Activated CD8-positive, alpha-beta memory T cell treated with anti-CD3 and anti-CD28 coated beads for 24 hours (primary cell): ENCODE data around the gene ANKMY1.
"Not testable (repeated sequence)": the region's sequence is repeated elsewhere in the genome, so short reads cannot be mapped to it uniquely, and the experiment has no call there.

Experiments
- DNase-seq: peaks from one replicate; pipeline ENCODE4 v3.0.0-alpha.2; 2020

ANKMY1 gene

GRCh38 chr2:240551288-240551687, 6.5 kb downstream of the ANKMY1 start:
- DNase-seq = no peak

DNA sequence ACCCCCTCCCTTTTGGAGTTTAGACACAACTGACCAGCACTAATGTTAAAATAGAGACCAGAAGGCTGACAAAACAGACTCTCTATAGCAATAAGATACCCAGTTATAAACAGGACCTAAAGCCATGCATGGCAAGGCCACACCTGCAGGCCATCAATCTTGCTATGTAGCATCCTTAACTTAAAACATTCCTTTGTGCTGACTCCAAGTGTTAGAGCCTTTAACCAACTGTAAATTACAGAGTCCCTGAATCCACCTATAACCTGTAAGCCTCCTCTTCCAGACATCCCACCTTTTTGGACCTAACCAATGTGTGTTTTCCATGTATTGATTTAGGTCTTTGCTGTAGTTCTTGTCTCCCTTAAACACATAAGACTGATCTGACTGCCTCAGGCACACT, 17.9 kb downstream of the ANKMY1 start:
- no peak for DNase-seq

DNA sequence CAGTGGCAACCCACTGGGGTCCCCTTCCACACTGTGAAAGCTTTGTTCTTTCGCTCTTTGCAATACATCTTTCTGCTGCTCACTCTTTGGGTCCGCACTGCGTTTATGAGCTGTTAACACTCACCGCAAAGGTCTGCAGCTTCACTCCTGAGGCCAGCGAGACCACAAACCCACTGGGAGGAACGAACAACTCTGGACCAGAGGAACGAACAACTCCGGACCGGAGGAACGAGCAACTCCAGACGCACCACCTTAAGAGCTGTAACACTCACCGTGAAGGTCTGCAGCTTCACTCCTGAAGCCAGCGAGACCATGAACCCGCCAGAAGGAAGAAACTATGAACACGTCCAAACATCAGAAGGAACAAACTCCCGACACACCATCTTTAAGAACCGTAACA, 18.7 kb downstream of the ANKMY1 start:
- DNase-seq = not testable (repeated sequence)

DNA sequence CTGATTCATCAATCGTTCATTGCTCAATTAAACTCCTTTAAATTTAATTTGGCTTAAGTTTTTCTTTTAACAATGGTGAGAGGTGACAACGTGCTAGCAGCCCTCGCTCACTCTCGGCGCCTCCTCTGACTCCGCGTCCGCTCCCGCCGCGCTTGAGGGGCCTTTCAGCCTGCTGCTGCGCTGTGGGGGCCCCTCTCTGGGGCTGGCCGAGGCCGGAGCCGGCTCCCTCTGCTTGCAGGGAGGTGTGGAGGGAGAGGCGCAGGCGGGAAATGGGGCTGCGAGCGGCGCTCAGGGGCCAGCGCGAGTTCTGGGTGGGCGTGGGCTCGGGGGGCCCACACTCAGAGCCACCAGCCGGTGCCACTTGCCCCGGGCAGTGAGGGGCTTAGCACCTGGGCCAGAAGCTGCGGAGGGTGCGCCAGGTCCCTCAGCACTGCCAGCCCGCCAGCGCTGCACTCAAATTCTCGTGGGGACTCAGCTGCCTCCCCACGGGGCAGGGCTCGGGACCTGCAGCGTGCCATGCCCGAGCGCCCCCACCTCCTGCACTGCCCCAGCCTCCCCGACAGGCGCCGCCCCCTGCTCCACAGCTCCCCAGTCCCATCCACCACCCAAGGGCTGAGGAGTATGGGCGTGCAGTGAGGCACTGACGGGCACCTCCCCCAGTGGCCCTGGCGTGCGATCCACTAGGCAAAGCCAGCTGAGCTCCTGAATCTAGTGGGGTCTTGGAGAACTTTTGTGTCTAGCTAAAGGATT, 19.6 kb downstream of the ANKMY1 start:
- DNase-seq = no peak

DNA sequence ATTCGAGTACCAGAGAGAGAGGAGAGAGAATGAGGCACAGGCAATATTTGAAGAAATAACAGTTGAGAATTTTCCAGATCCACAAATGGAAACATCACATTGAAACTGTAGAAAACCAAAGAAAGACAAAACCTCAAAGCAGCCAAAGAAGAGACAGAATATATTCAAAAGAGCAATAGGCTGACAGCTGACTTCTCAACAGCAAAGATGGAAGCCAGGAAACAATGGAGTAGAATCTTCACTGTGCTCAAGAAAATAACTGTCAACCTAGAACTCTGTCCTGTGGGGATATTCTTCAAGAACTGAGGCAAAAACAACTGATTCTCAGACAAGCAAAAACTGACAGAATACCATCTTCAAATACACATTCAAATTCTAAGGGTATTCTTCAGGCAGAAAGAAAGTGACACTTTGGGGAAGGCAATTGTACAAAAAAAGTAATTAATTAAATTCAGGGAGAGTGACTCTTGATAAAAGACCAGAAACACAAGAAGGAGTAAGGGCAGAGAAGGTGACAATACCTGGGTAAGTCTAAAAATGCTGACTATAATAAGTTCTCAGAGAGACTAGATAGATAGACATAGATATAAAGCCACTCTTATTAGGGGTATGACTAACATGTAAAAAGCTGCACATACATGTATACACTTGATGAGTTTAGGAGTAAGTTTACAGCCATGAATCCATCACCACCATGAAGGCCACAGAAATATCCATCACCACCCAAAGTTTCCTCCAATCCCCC, 25.6 kb downstream of the ANKMY1 start:
- DNase-seq = no peak

GRCh38 chr2:240531038-240531437, 26.8 kb downstream of the ANKMY1 start:
- DNase-seq = no peak

DNA sequence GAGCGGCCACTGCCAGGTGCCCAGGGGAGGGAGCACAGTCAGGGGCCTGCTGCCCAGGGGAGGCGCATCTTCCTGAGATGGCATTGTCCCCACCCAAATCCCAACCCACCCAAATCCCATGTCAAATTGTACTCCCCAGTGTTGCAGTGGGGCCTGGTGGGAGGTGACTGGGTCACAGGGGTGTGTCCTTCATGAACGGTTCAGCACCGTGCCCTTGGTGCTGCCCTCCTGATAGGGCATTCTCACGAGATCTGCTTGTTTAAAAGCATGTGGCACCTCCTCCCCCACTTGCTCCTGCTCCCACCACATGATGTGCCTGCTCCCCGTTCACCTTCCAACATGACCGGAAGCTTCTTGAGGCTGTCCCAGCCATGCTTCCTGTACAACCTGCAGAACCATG, 27.6 kb downstream of the ANKMY1 start:
- DNase-seq = peak; percentile 19

- peak; percentile 40 for DNase-seq
Observed at GRCh38 chr2:240529344-240529999, 28.3 kb downstream of the ANKMY1 start.

DNA sequence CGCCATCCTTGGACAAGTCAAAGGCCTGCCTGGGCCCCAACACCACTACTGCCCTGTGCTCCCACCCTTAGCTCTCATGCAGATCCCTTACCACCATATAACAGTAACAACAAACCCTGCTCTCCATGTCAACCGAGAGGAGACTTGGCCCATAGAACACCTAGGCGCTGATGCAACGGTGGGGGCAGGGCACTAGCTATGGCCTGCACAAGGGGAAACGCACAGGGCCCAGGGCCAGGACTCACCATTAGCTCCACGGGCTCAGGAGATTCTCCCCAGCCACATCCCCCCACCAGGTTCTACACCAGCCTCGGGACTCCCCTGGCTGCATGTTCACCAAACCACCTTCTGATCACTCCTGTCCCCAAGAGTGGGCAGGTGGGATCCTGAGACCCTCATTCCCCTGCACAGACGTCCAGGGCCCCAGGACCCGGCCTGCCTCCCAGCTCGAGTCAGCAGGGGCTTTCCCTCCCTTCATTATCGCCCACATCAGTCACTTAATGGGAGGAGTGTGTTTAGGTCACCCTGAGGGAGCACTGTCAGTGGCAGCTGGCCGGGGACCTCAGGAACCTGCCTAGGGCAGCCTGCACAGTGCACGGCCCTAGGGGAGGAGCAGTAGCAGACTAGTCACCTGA, 29.3 kb downstream of the ANKMY1 start:
- peak; percentile 52 for DNase-seq

DNA sequence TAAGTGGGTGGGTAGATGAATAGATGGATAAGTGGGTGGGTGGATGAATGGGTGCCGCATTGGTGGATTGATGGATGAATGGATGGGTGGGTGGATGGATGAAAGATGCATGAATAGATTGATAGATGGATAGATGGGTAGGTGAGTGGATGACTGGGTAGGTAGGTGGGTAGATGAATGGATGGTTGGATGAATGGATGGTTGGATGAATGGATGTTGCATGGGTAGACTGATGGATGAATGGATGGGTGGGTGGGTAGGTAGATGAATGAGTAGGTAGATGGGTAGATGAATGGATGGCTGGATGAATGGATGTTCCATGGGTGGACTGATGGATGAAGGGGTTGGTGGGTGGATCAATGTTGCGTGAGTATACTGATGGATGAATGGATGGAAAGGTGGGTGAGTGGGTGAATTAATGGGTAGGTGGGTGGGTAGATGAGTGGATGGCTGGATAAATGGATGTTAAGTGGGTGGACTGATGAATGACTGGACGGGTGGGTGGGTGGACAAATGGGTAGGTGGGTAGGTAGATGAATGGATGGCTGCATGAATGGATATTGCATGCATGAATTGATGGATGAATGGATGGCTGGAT, 30.5 kb downstream of the ANKMY1 start:
- DNase-seq = no peak

GRCh38 chr2:240526521-240526920, 31.3 kb downstream of the ANKMY1 start:
- peak; percentile 28 for DNase-seq

GRCh38 chr2:240525802-240526201, 32.0 kb downstream of the ANKMY1 start:
- peak; percentile 48 for DNase-seq

DNA sequence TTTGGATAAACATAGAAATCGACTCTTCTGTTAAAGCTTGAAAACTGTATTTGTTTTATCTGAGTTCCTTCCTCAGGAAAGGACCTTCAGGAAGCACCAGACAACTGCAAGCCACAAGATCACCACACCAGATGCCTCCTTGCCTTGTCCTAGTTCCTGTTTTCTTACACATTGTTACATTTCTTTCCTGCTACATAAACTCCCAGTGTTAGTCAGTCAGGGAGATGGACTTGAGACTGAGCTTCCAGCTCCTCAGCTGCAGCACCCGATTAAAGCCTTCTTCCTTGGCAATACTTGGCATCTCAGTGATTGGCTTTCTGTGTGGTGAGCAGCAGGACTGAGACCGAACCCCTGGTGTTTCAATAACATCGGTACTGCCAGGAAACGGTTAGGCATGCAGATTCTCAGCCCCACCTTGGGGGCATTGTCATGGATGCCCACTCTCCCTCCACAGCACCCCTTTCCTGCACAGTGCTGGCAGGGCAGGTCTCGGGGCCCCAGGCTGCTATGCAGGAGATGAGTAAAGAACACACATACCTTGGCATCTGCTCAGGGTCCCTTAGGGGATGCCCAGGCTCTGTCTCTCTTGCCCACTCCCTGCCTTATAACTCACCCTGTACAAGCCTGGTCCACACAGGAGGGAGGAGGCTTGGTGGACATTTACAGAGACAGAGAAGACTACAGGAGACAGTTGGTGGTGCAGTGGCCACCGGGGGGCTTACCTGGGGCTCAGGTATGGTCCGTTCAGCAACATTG, 32.6 kb downstream of the ANKMY1 start:
- peak; percentile 24 for DNase-seq

DNA sequence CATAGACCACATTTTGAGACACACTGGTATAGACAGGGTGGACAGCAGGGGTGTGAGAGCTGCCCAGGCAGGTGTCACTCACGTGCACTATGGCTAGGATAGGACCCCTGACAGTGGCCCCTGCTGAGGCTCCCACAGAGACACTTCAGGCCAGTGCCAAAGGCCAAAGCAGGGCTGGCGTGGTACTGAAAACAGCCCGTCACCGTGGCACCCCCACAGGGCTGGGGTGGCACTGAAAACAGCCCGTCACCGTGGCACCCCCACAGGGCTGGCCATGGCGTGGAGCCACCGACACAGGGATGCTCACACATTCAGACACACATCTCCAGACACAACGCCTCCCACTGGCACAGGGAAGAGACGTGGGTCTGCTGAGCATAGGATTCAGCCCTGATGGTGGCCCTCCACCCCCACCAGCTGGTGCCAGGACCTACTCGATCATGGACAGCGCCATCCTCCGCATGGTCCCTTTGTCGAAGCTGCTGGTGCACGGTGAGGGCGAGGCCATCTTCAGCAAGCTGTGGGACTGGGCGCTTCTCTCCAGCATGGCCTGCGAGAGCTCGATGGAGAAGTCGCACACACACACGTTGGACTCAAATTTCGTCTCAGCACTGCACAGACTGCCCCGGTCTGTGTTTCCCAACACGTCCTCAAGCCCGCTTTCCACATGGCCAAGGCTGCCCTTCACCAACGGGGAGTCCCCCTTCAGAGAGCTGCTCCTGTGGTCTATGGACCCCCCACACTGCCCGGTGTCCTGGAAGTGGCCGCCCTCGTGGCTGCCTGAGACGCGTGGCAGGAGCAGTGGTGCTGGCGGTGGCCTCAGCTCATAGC, 34.1 kb downstream of the ANKMY1 start:
- peak; percentile 49 for DNase-seq

- no peak for DNase-seq
Observed at GRCh38 chr2:240522406-240522805, 35.4 kb downstream of the ANKMY1 start.

DNA sequence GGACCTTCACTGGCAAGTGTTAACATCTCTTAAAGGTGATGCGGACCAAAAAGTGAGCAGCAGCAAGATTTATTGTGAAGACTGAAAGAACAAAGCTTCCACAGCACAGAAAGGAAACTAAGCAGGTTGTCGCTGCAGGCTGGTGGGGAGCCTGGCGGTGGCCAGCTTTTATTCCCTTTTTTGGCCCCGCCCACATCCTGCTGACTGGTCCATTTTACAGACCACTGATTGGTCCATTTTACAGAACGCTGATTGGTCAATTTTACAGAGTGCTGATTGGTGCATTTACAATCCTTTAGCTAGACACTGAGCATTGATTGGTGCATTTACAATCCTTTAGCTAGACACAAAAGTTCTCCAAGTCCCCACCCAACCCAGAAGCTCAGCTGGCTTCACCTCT, 35.9 kb downstream of the ANKMY1 start:
- DNase-seq = peak; percentile 30

GRCh38 chr2:240520974-240521350, 36.8 kb downstream of the ANKMY1 start:
- DNase-seq = peak; percentile 49

DNA sequence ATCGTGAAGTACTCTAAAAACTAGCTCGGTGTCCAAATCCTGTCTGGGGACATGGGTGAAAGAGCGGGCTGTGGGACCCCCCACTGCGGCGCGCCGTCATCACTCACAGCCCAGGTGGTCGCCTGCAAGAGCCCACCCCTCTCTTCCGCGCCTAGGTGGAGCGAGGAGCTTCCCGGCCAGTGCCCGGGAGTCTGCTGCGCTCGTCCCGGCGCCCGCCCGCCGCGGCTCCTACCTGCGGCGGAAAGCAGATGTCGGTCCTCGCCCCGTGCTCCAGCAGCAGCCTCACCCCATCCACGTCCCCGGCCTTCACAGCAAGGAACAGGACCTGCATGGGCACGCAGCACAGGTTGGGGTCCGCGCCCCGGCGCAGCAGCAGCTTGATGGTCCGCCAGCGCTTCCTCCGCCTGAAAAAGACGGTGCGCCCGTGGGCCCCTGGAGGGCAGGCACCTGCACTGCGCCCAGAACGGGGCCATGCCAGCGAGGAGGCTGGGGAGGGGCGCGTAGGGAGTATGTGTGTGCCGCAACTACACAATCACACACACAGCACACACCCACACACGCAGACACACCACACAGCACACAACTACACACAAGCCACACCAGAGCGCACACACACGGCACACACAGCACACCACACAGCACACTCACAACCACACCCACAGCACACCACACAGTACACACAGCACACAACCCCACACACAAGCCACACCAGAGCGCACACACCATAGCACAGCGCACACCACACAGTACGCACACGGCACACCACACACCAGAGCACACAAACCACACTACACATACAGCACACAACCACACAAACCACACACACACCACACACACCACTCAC, 37.4 kb downstream of the ANKMY1 start:
- no peak for DNase-seq

DNA sequence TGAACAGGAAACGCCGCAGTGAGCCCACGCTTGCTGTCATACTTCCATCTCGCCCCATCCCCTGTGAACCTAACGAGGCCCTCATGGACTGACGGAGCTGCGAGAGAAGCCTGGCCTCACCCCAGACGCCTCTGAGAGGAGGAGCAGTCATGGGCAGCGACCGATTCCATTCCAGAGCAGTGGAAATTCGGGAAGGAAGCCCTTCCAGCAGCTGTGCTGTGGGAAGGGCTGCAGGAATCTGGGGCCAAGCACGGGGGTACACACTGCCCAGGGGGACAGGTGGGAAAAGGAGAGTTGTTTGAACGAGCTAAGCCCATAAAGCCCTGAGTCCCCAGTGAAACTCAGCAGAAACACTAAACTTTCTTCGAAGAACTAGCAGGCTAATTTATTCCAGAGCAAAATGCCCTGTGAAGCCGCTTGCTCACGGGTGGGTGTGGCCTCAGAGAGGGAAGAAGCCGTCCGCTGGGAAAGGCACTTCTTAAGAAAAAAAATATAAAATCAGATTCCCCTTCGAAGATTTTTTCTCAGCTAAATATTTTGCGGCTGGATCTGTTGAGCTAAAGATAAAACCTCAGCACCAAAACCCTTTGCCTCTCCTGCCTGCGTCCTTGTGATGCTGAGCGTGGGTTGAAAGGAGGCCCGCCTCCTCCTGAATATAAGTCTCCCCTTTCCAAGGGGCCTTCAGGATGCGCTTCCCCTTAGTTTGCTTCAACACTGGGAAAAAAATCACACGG, 38.2 kb downstream of the ANKMY1 start:
- DNase-seq = no peak

- no peak for DNase-seq
Observed at GRCh38 chr2:240518981-240519380, 38.8 kb downstream of the ANKMY1 start.
